Stomach (tissue), 4 donors: ENCODE measurements around the gene UTP4.

Experiments
- EP300 ChIP-seq: sonication (generic); formaldehyde crosslinking; IDR thresholded peaks from one replicate; pipeline ENCODE4 v1.6.1; 2017; ENCODE audit warnings: antibody characterized with exemption
- POLR2A ChIP-seq, 4 donors: fragments of 450-650 bp; IDR thresholded peaks; one replicate each; pipeline ENCODE4 v1.6.1; 2016; ENCODE audit warnings: antibody characterized with exemption in 4 of 4, control low read depth in 2 of 4, mild to moderate bottlenecking in 1 of 4, moderate library complexity in 1 of 4
- POLR2AphosphoS5 ChIP-seq, 3 donors: sonication (generic); formaldehyde crosslinking; IDR thresholded peaks; one replicate each; pipeline ENCODE4 v1.6.1; 2016; ENCODE audit warnings: antibody characterized with exemption in 3 of 3
- TF ChIP-seq, protein P1 (sequence below), 7 experiments: fragments of 450-650 bp in 4 of 7; fragments of 200-600 bp in 3 of 7; sonication (generic) in 3 of 7; IDR thresholded peaks; one replicate each; pipeline ENCODE4 v1.5.1; 2016 to 2019; ENCODE audit warnings: antibody characterized with exemption in 7 of 7, control low read depth in 2 of 7, mild to moderate bottlenecking in 1 of 7

- TF ChIP-seq, protein P1, sequence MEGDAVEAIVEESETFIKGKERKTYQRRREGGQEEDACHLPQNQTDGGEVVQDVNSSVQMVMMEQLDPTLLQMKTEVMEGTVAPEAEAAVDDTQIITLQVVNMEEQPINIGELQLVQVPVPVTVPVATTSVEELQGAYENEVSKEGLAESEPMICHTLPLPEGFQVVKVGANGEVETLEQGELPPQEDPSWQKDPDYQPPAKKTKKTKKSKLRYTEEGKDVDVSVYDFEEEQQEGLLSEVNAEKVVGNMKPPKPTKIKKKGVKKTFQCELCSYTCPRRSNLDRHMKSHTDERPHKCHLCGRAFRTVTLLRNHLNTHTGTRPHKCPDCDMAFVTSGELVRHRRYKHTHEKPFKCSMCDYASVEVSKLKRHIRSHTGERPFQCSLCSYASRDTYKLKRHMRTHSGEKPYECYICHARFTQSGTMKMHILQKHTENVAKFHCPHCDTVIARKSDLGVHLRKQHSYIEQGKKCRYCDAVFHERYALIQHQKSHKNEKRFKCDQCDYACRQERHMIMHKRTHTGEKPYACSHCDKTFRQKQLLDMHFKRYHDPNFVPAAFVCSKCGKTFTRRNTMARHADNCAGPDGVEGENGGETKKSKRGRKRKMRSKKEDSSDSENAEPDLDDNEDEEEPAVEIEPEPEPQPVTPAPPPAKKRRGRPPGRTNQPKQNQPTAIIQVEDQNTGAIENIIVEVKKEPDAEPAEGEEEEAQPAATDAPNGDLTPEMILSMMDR (IDR thresholded peaks at IDR 0.05): no peak
- TF ChIP-seq EP300 (no peak), POLR2A (IDR thresholded peaks at IDR 0.05) (no peak), POLR2AphosphoS5 (IDR thresholded peaks at IDR 0.05) (no peak)
These were observed 37.3 kb downstream of the UTP4 start for GRCh38 chr16:69169607-69170352.
